ENCODE data around the gene RPL19. TPM values are rescaled to one million over a fixed set of nuclear protein-coding genes. Genes with fewer than 3 reads are reported as not detected.

RPL19 gene
- total RNA-seq, 2 donors from 2014 or later, result 1,376 to 1,435 TPM

DNA sequence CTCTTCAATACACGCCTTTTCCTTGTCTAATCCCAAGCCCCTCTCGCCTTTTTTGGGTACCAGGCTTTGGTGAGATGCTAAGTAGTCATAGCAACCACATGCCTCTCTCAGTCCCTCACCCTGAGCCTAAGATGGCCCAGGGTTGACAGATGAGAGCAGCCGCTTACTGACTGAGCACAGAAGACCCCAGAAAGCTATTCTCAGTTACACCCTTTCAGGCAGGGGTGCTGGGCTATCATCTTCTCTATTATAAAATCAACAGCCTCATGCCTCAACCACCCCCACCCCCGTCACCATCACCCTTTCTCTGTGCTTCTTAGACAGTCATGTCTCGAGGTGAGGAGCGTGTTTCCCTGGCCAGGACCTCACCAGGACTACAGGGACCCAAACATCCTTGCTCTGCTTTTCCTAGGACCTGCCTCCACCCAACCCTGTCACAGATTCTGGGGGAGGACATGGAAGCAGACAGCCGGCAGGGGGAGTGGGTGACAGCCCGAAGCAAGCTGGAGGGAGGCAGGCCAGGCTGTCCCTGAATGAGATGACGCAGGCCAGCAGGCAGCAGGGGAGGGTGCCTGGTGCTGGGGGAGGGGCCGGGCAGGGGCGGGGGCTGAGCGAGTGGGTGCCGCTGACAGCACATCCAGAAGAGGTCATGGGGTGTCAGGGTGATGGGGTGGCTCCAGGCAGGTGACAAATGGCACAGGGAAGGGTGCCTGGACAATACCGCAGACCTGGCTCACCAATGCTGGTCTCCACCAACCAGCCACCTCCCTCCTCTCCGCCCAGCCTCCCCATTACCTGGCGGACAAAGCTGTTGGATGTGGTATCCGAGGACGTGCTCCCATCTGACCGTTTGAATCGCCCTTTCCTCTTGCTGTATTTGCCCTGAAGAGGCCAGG, 5.7 kb upstream of the RPL19 start:
- peak in 1 of 2 donors; percentile 53 for DNase-seq
- ATAC-seq, result no peak
- intact Hi-C loops (cut with DNase I, micrococcal nuclease), result no loop called here

GRCh38 chr17:39194985-39195524, 5.0 kb upstream of the RPL19 start:
- DNase-seq (no peak), ATAC-seq (no peak)
- intact Hi-C loops (cut with DNase I, micrococcal nuclease), result no loop called here

DNA sequence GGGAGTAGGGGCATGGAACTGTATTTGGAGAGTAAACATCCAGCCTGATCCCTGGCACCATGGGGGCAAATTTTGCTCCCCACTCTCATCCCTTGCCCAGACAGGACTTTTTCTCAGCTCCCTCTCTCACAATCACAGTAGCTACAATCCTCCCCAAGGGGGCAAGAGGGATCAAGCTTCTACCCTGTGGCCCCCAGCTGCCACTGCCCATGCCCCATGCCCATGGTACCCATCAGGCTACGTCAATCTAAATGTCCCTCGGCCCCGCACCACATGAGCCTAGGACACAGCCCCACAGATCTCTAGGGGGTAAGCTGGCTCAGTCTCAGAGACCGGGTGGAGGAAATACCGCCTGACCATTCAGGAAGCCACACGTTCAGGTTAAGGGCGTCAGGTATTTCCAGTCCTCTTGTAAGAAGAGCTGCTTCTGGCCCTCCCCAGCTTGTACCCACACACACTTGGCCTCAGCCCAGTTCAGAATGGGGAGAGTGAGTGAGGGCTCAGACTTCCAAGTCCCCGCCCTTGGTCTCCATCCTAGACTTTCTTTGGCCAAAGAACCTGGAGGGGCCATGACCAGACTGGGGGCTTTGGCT, 4.4 kb upstream of the RPL19 start:
- ATAC-seq (no peak), DNase-seq (no peak)
- intact Hi-C loops (cut with DNase I, micrococcal nuclease), result no loop called here

GRCh38 chr17:39196241-39196807, 3.8 kb upstream of the RPL19 start:
- DNase-seq (no peak), ATAC-seq (no peak)
- intact Hi-C loops (cut with DNase I, micrococcal nuclease), result no loop called here

- ATAC-seq, result peak; percentile 22
- intact Hi-C loops (cut with DNase I, micrococcal nuclease), result no loop called here
- DNase-seq, result peak; percentile 57 to 66
These were observed 3.2 kb upstream of the RPL19 start for GRCh38 chr17:39196808-39197291.

- ATAC-seq (peak; percentile 58), DNase-seq (peak; percentile 77 to 82)
- intact Hi-C loops (cut with DNase I, micrococcal nuclease), result no loop called here
These were observed 2.5 kb upstream of the RPL19 start, which contains the start of gene CACNB1 for GRCh38 chr17:39197380-39198185. CACNB1 (minus strand) TSS chr17:39197669; CDS start chr17:39197495, 174 bp downstream.

- ATAC-seq (no peak), DNase-seq (no peak)
- intact Hi-C loops (cut with DNase I, micrococcal nuclease), result no loop called here
These were observed 1.9 kb upstream of the RPL19 start for GRCh38 chr17:39198186-39198566.

GRCh38 chr17:39199820-39200069, 338 bp upstream of the RPL19 start:
- DNase-seq (peak; percentile 88 to 92), ATAC-seq (peak; percentile 78)
- intact Hi-C loops (cut with DNase I, micrococcal nuclease), result no loop called here

- intact Hi-C loops (cut with DNase I, micrococcal nuclease), result no loop called here
- ATAC-seq, result no peak
- DNase-seq, result no peak
These were observed 951 bp downstream of the RPL19 start for GRCh38 chr17:39200957-39201510.

- ATAC-seq (no peak), DNase-seq (no peak)
- intact Hi-C loops (cut with DNase I, micrococcal nuclease), result no loop called here
These were observed 4.2 kb downstream of the RPL19 start for GRCh38 chr17:39204245-39204644.

DNA sequence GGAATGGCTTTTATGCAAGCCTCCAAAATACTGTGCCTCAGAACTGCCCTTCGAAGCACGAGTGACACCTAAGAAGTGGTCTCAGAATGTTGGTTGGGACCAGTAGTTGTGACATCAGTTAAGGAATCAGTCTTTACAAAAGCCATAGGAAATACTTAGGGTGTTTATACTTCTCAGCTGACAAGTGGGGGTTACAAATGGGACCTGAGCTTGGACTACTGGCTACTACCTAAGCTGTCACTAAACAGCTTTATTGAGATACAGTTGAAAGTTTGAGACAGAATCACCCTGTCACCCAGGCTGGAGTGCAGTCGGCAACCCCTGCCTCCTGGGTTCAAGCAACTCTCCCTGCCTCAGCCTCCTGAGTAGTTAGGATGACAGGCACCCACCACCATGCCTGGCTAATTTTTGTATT, 5.0 kb downstream of the RPL19 start:
- no peak for ATAC-seq
- DNase-seq, result no peak
- intact Hi-C loops (cut with DNase I, micrococcal nuclease), result loop anchor here in 1 of 2 donors (5.0 kb wide), 1 partner anchor 37 kb away; no protein-coding TSS in a partner anchor

GRCh38 chr17:39208136-39208535, 8.1 kb downstream of the RPL19 start:
- no peak for DNase-seq
- intact Hi-C loops (cut with DNase I, micrococcal nuclease), result loop anchor here in 1 of 2 donors (5.0 kb wide), 1 partner anchor 34 kb away; no protein-coding TSS in a partner anchor

GRCh38 chr17:39208893-39209292, 8.8 kb downstream of the RPL19 start:
- intact Hi-C loops (cut with DNase I, micrococcal nuclease), result loop anchor here in 1 of 2 donors (5.0 kb wide), 1 partner anchor 33 kb away; no protein-coding TSS in a partner anchor
- DNase-seq, result peak; percentile 79 to 84
- ATAC-seq, result peak; percentile 82

More at GRCh38 chr17:39208136-39208535, 8.1 kb downstream of the RPL19 start:
- peak; percentile 22 for ATAC-seq

GRCh38 chr17:39209317-39210092, 9.4 kb downstream of the RPL19 start:
- intact Hi-C loops (cut with DNase I, micrococcal nuclease), result loop anchor here in 1 of 2 donors (5.0 kb wide), 1 partner anchor 33 kb away; no protein-coding TSS in a partner anchor
- DNase-seq, result peak; percentile 68 to 76
- ATAC-seq, result peak; percentile 31

DNA sequence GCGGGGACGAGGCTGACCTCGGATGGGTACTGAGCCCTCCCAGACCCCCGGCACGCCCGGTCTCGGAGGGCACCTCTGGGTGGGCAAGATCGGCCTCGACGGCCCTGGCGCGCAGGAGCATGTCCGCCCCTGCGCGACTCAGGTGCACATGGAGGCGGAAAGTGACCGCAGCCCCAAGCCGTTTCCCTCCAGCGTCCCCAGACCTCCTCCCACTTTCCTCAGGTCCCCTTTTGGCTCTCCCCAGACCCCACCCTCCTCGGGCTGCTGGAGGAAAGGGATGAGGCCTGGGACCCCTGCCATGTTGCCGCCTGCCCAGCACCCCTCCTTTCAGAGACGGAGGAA, 10.0 kb downstream of the RPL19 start:
- intact Hi-C loops (cut with DNase I, micrococcal nuclease), result no loop called here
- ATAC-seq, result no peak

GRCh38 chr17:39212195-39212810, 12.2 kb downstream of the RPL19 start:
- intact Hi-C loops (cut with DNase I, micrococcal nuclease), result no loop called here
- ATAC-seq (no peak), DNase-seq (no peak)

More for the DNA sequence above, 10.0 kb downstream of the RPL19 start:
- no peak for DNase-seq

DNA sequence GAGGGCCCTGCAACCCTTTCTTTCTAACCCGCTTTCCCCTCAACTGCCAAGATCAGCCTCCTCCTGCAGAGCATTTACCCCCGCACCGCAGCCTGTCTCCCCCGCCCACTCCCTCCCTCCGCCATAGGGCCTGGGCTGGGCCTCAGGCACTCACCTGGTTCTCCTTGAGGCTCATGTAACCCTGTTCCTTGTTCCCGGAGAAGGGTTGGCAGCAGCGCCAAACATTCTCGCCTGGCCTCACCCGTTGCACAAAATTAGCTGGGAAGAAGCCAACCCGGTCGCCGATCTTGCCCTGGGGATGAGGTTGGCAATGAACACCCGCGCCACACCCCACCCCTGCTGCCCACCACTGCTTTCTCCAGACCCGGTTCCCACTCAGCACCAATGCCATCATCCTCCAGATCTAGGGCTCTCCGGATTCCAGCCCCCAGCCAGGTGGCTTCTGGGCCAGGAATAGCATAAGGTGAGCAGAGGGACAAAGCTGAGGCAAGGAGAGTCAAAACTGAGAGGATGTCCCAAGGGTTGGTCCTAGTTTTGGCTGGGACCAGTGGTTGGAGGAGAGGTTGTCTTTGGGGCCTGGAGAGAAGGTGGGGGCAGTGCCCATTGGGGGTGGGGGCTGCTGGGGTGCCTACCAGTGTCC, 12.9 kb downstream of the RPL19 start:
- DNase-seq (no peak), ATAC-seq (peak; percentile 30)
- intact Hi-C loops (cut with DNase I, micrococcal nuclease), result no loop called here

Data from left colon (tissue), 2 donors.